ENCODE data around the gene RPL37A.

GRCh38 chr2:216536734-216537210 lies 38.1 kb downstream of the RPL37A start:
- no peak for TF ChIP-seq EP300 (IDR thresholded peaks at IDR 0.05; ENCODE audit: low read depth)
- no peak for TF ChIP-seq POLR2AphosphoS5 (IDR thresholded peaks at IDR 0.05)
- TF ChIP-seq POLR2A (IDR thresholded peaks at IDR 0.05), result no peak
- TF ChIP-seq CTCF (IDR thresholded peaks at IDR 0.05), result no peak
